Fibroblast of lung (primary cell): ENCODE measurements around the gene CDIP1.

Experiments
- EZH2 ChIP-seq: IDR thresholded peaks from 2 replicates; pipeline ENCODE4 v1.5.1; 2012; ENCODE audit warnings: low read length, control low read depth, mild to moderate bottlenecking; ENCODE audit errors: missing control alignments
- TF ChIP-seq, protein P1 (sequence below), 2 donors: IDR thresholded peaks in 1 of 2; conservative IDR thresholded peaks in 1 of 2; 1 replicate in 1 of 2; 2 replicates in 1 of 2; pipeline ENCODE4 v1.5.1; 2011 to 2012; ENCODE audit warnings: low read length in 2 of 2, control low read depth in 1 of 2, inconsistent platforms in 1 of 2, low read depth in 1 of 2, mild to moderate bottlenecking in 1 of 2

DNA sequence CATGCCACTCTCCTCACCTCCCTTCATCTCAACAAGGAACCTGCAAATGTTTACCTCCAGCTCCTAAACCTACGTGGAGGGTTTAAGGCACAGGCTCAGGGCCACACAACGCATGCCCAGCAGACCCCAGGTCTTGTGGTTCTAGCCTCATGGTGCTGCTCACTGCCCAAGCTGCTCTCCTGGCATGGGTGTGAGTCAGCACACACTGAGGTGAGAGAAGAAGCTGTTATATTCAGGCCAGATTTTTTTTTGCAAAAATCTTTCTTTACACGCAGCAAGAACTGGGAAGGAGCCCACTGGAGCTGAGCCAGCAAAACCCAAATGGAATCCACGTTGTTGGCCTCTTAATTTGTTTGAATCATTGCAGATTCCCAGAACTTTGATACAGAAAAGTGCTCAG is 12.0 kb upstream of the CDIP1 start:
- TF ChIP-seq, protein P1, sequence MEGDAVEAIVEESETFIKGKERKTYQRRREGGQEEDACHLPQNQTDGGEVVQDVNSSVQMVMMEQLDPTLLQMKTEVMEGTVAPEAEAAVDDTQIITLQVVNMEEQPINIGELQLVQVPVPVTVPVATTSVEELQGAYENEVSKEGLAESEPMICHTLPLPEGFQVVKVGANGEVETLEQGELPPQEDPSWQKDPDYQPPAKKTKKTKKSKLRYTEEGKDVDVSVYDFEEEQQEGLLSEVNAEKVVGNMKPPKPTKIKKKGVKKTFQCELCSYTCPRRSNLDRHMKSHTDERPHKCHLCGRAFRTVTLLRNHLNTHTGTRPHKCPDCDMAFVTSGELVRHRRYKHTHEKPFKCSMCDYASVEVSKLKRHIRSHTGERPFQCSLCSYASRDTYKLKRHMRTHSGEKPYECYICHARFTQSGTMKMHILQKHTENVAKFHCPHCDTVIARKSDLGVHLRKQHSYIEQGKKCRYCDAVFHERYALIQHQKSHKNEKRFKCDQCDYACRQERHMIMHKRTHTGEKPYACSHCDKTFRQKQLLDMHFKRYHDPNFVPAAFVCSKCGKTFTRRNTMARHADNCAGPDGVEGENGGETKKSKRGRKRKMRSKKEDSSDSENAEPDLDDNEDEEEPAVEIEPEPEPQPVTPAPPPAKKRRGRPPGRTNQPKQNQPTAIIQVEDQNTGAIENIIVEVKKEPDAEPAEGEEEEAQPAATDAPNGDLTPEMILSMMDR (conservative IDR thresholded peaks at IDR 0.05 in 1 of 2, IDR thresholded peaks at IDR 0.05 in 1 of 2; ENCODE audit: low read depth in 1 of 2, low read length in 2 of 2) = no peak
- no peak for TF ChIP-seq EZH2
